OCI-LY7 (cell line): ENCODE data around the gene SYVN1. TPM values are rescaled to one million over a fixed set of nuclear protein-coding genes. Genes with fewer than 3 reads are reported as not detected.

Experiments
- BruUV-seq: library from RNA; stranded (reverse); fragments of 400-500 nt; replicated peaks from 2 replicates; lab custom pipeline; 2021; lab: Mats Ljungman, UMichigan
- CTCF ChIA-PET: fragments of 300-600 bp; sonication (Branson Sonifier 250); formaldehyde crosslinking; loops from one replicate; lab custom pipeline; 2022; ENCODE audit warnings: antibody characterized with exemption; ENCODE audit not compliant: unreplicated experiment; lab: Charles Lee
- POLR2A ChIA-PET: fragments of 300-600 bp; sonication (Branson Sonifier 250); formaldehyde crosslinking; loops from one replicate; lab custom pipeline; 2022; ENCODE audit warnings: antibody characterized with exemption; lab: Charles Lee
- DNase-seq: peaks from one replicate; pipeline ENCODE4 v3.0.0-alpha.2; 2015; ENCODE audit warnings: low spot score
- H2AFZ ChIP-seq: fragments of 200-600 bp; sonication (generic), shearing (Covaris generic); 2 replicates; pipeline ENCODE4 v1.6.1; 2014; ENCODE audit warnings: mild to moderate bottlenecking, antibody characterized with exemption, low read length, moderate library complexity
- H3K27ac ChIP-seq: fragments of 200-600 bp; sonication (generic); 2 replicates; pipeline ENCODE4 v1.5.1; 2014; ENCODE audit warnings: mixed run types, low read depth, mild to moderate bottlenecking, moderate library complexity, low read length, inconsistent platforms; ENCODE audit not compliant: poor library complexity, severe bottlenecking
- H3K36me3 ChIP-seq: fragments of 200-600 bp; sonication (generic); 2 replicates; pipeline ENCODE4 v1.6.1; 2014; ENCODE audit warnings: mild to moderate bottlenecking, antibody characterized with exemption, low read length, moderate library complexity, mixed read lengths; ENCODE audit not compliant: insufficient read depth
- H3K4me1 ChIP-seq: fragments of 200-600 bp; sonication (generic); 2 replicates; pipeline ENCODE4 v1.5.1; 2014; ENCODE audit warnings: mild to moderate bottlenecking, low read length; ENCODE audit not compliant: insufficient read depth, poor library complexity, severe bottlenecking
- H3K4me2 ChIP-seq: fragments of 200-600 bp; sonication (generic); 2 replicates; pipeline ENCODE4 v1.6.1; 2014; ENCODE audit warnings: mild to moderate bottlenecking, low read length
- H3K4me3 ChIP-seq: fragments of 200-600 bp; sonication (generic); 2 replicates; pipeline ENCODE4 v1.5.1; 2014; ENCODE audit warnings: mild to moderate bottlenecking, low read depth, low read length; ENCODE audit not compliant: poor library complexity, severe bottlenecking
- H3K79me2 ChIP-seq: fragments of 200-600 bp; sonication (generic); 2 replicates; pipeline ENCODE4 v1.6.1; 2016; ENCODE audit warnings: low read depth, mild to moderate bottlenecking, low read length, moderate library complexity, mixed read lengths; ENCODE audit not compliant: insufficient read depth
- H3K9me2 ChIP-seq: fragments of 200-600 bp; sonication (generic); 2 replicates; pipeline ENCODE4 v1.6.1; 2016; ENCODE audit warnings: mild to moderate bottlenecking, low read length, mixed read lengths; ENCODE audit not compliant: insufficient read depth
- H3K9me3 ChIP-seq: fragments of 200-600 bp; sonication (generic); 2 replicates; pipeline ENCODE4 v1.6.1; 2014; ENCODE audit warnings: mild to moderate bottlenecking, mixed run types, low read length, mixed read lengths
- H4K20me1 ChIP-seq: fragments of 200-600 bp; sonication (generic); 2 replicates; pipeline ENCODE4 v1.6.1; 2014; ENCODE audit warnings: mild to moderate bottlenecking, antibody characterized with exemption, low read length, moderate library complexity, mixed read lengths; ENCODE audit not compliant: insufficient read depth
- CTCF ChIP-seq: fragments of 200-600 bp; sonication (generic); conservative IDR thresholded peaks from 2 replicates; pipeline ENCODE4 v1.5.1; 2014; ENCODE audit warnings: mild to moderate bottlenecking, antibody characterized with exemption, low read length, moderate library complexity, mixed read lengths
- EZH2phosphoT487 ChIP-seq: fragments of 200-600 bp; sonication (generic); IDR thresholded peaks from 2 replicates; pipeline ENCODE4 v1.6.1; 2018; ENCODE audit warnings: low read depth, borderline replicate concordance, mild to moderate bottlenecking, mixed run types, antibody characterized with exemption, low read length, moderate library complexity, mixed read lengths
- intact Hi-C: fragments of 100-400 bp; cut with micrococcal nuclease; formaldehyde crosslinking; loops from one replicate; pipeline ENCODE4 v1.10.0; 2022; ENCODE audit not compliant: unreplicated experiment
- total RNA-seq, 2 experiments: library from RNA; depleted of rRNA in 1 of 2; stranded (reverse); fragments of >200 nt in 1 of 2; shearing (Covaris generic) in 1 of 2; gene quantifications; 2 replicates each; pipeline ENCODE4 v1.2.3, GENCODE V29; 2014 to 2022

The SYVN1 gene
- total RNA-seq, 2 experiments from 2014 or later = 134 to 310 TPM

DNA sequence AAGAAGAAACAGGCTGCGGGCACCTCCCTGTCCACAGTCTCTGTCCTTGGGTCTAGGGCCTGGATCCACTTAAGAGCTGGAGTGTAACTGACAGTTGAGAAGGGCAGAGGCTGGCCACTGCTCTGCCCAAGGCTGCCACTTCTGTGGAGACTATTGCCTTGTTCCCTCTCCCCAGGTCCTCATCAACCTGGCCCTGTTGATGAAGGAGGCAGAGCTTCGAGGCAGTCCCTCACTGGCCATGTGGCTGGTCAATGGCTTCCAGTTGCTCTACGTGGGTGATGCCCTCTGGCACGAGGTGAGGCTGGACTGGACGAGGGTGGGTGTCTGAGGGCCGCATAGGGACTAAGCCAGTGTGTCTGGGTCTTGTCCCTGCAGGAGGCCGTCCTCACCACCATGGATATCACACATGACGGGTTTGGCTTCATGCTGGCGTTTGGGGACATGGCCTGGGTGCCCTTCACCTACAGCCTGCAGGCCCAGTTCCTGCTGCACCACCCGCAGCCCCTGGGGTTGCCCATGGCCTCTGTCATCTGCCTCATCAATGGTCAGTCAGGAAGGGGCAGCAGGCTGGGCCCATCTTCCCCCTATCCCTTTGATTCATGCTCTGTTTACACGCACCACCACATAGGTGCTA lies 19.7 kb downstream of the SYVN1 start:
- Histone ChIP-seq H3K36me3 (peaks cover 62% of the 10 kb centered on the region), H3K4me1 (peaks cover 74% of the 10 kb centered on the region), H2AFZ (no peak overlapping the region), H3K9me3 (no peaks in the 10 kb centered on the region), H3K9me2 (no peaks in the 10 kb centered on the region), H3K4me2 (no peak overlapping the region), H3K4me3 (no peak overlapping the region), H3K27ac (no peak overlapping the region), H4K20me1 (peaks cover 8% of the 10 kb centered on the region; the same call in 1 of the 2 replicates), H3K79me2 (peaks cover 24% of the 10 kb centered on the region)
- ChIA-PET CTCF (no interaction called here), POLR2A (no interaction called here)
- TF ChIP-seq CTCF (no peak), EZH2phosphoT487 (no peak)
- no peak for DNase-seq
- no TSS peak for BruUV-seq
- intact Hi-C loops = loop anchor here (10.0 kb wide), 1 partner anchor 340 kb away; the partner anchor contains the start of gene SF1

GRCh38 chr11:65113839-65114238 lies 20.5 kb downstream of the SYVN1 start:
- ChIA-PET POLR2A (no interaction called here), CTCF (no interaction called here)
- BruUV-seq = no TSS peak
- no peak for TF ChIP-seq CTCF
- TF ChIP-seq EZH2phosphoT487 = no peak
- peak overlapping the region; percentile 73 for H3K27ac ChIP-seq
- H2AFZ ChIP-seq = no peak overlapping the region
- intact Hi-C loops = loop anchor here (10.0 kb wide), 1 partner anchor 339 kb away; the partner anchor contains the start of gene SF1
- peak overlapping the region; percentile 91 for H3K4me2 ChIP-seq
- H3K36me3 ChIP-seq = peaks cover 59% of the 10 kb centered on the region
- H3K4me1 ChIP-seq = peaks cover 65% of the 10 kb centered on the region
- DNase-seq = no peak
- peaks cover 8% of the 10 kb centered on the region; the same call in 1 of the 2 replicates for H4K20me1 ChIP-seq
- H3K9me3 ChIP-seq = no peaks in the 10 kb centered on the region
- H3K79me2 ChIP-seq = peaks cover 17% of the 10 kb centered on the region
- H3K9me2 ChIP-seq = no peaks in the 10 kb centered on the region
- no peak overlapping the region for H3K4me3 ChIP-seq

DNA sequence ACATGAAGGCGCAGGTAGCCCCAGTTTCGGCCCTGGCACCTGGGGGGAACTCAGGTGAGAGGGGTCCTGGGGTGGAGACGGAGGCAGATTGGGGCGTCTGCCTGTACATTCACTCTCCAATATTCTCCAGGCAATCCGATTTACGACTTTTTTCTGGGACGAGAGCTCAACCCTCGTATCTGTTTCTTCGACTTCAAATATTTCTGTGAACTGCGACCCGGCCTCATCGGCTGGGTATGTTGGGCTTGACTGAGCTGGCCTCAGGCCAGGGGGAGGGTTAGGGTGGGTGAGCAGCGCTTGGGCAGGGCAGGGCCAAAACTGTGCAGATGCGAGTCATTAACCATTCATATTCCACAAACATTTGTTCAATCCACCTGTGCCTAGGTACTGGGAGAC lies 21.0 kb downstream of the SYVN1 start:
- CTCF ChIA-PET = interaction anchor here (1.7 kb wide), 1 partner anchor 262 kb away, joined by 3 read pairs; no protein-coding TSS in a partner anchor
- Histone ChIP-seq H3K9me3 (no peaks in the 10 kb centered on the region), H3K9me2 (no peaks in the 10 kb centered on the region), H4K20me1 (peaks cover 8% of the 10 kb centered on the region; the same call in 1 of the 2 replicates), H3K27ac (peak overlapping the region; percentile 73), H3K79me2 (peaks cover 13% of the 10 kb centered on the region), H3K4me3 (peak overlapping the region; percentile 69), H3K36me3 (peaks cover 54% of the 10 kb centered on the region), H2AFZ (peak overlapping the region; percentile 49; the same call in 1 of the 2 replicates), H3K4me2 (peak overlapping the region; percentile 91), H3K4me1 (peaks cover 61% of the 10 kb centered on the region)
- POLR2A ChIA-PET = interaction anchor here (1.4 to 2.1 kb wide), 2 partner anchors 19 to 22 kb away, joined by 4 to 10 read pairs; no protein-coding TSS in a partner anchor
- no peak for DNase-seq
- TF ChIP-seq CTCF = no peak
- TF ChIP-seq EZH2phosphoT487 = no peak
- intact Hi-C loops = loop anchor here (10.0 kb wide), 1 partner anchor 339 kb away; the partner anchor contains the start of gene SF1
- BruUV-seq = no TSS peak
